ENCODE results near the gene PNMA3.
"Not testable (repeated sequence)": the region's sequence is repeated elsewhere in the genome, so short reads cannot be mapped to it uniquely, and the experiment has no call there.

The PNMA3 gene

DNA sequence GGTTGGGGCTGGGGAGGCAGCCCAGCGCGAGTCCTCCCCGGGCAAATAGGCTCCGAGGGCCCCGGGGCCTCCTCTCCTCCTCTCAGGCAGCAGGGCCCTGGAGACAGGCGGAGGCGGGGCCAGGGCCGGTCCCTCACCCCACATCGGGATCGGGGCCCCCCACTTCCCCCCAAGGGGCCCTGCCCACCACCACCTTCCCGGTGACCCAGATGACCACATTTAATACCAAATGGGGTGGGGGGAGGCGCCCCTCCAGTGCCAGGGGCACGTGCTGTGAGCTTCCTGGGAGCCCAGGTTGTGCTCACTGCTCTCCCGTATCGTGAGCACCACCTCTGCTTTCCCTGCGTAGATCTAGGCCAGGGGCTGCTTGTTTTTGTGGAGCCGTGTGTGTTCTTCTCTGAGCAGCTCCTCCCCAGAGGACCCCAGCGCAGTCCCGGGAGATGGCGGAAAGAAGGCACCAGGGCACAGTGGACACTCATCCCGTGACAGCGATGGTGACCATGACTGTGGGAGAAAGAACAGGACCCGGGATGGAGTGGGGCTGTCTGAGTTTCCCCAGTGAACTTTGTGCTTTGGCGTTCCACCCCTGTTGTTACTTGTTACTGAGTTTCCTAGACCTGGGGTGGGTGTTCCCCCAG, 18.1 kb downstream of the PNMA3 start:
- DNase-seq = no peak

DNA sequence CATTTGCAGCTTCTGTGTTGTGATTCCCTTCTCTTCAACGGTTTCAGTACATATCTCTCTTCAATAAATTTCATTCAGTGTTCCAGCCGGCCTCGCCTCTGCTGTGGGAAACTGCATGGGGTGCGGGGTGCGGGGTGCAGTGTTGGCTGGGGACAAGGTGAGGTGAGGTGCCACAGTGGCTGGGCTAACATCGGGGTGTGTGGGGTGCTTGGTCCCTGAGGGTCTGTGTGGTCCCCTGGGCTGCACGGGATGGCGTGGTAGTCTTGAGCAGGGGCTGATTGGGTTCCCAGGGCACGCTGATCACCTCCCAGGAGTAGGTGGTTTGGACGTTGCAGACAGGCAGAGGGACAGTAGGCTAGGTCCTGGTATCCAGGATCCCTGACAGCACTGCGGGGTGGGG, 18.7 kb downstream of the PNMA3 start:
- DNase-seq = no peak

DNA sequence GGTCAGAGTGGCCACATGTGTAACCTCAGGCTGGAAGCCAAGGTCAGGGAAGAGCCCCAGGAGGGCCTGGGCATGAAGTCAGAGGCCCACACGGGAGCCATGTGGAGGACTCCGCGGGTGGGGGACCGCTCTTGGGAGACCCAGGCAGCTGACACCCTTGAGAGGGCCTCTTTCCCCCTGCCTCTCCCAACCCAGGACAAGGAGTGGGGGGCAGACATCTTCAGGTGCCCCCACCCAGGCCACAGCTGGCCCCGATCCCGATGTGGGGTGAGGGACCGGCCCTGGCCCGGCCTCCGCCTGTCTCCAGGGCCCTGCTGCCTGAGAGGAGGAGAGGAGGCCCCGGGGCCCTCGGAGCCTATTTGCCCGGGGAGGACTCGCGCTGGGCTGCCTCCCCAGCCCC, 19.1 kb downstream of the PNMA3 start:
- no peak for DNase-seq

DNA sequence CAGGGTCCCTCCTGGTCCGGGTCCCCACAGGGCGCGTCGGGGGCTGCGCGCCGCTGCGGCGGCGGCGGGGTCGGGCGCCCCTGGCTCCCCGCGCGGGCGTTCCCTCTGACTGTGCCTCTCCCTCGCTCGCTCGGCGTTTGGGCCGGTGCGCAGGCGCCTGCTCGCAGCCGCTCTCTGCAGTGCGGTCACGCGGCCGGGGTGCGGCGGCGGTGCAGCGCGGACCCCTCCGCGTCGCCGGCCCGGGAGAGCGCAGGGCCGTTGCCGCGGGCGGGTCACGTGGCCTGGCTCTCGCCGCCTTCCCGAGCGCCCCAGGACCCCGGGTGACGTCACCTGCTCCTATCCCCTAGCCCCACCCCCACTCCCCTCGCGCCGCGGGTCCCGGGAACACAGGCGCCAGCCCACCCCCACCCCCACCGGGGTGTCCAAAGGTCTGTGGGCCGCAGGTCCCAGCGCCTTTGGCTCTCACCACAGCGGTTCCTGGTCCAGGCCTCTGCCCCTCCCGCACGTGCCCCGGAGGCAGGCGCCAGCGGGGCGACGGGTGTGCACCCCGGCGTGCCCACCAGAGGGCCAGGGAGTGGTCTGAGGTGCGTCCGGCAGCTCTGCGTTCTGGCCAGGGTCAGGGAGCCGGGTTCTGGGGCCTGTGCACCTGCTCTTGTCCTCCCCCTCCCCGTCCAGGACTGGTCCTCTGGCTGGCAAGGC, 21.3 kb downstream of the PNMA3 start:
- DNase-seq = not testable (repeated sequence)

DNA sequence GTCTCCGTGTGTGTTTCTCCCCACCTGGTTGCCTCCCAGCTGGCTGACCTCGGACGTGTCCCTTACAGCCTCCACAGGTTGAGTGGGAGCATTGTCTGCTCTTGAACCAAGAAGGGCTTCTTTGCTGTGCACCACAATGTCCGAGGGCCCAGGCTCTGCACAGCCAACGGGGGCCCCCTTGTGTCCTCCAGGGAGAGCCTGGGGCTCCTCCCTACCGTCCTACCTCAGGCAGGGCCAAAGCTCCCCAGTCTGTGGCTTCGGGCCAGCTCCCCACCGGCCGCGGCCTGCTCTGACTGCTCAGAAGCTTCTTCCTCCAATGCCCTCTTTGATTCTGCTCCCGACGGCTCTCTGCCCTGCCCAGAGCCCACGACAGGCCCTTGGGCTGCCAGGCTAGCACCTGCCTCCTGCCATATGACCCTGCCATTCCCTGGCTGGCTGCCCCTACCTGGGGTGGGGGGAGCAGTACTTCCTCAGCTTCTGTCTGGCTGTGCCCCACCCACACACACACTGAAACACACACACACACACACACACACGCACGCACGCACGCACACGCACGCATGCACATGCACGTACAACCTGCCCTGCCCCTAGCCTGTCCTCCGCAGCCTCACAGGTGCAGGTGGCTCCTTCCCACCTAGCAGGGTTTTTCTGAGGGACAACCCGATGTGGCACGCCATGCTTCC, 27.1 kb downstream of the PNMA3 start:
- DNase-seq = not testable (repeated sequence)

DNA sequence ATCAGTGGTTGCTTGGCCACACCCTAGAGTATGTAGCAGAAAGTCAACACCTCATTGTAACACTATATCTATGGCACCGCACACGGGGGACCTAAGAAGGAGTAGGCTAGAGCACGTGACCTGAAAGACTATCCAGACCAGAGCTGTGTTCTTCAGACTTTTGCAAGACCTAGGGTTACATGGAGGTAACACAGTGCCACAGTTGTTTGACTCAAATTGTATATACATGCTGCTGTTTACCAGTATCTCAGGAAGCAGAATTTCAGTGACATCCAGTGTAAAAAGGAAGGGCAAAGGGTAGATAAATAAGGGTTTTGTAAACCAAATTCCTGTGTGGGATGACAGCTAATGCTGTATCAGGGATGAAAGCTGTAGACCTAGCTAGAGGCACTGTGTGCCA, 46.1 kb downstream of the PNMA3 start:
- DNase-seq = no peak

DNA sequence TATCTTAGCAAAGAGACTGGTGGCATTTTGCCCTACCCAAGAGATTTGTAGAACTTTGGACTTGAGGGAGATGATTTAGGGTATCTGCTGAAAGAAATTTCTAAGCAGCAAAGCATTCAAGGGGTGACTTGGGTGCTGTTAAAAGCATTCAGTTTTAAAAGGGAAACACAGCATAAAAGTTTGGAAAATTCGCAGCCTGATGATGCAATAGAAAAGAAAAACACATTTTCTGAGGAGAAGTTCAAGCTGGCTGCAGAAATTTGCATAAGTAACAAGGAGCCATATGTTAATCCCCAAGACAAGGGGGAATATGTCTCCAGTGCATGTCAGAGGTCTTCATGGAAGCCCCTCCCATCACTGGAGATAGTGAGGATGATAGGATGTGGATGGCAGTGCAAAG, 48.7 kb downstream of the PNMA3 start:
- DNase-seq = not testable (repeated sequence)

DNA sequence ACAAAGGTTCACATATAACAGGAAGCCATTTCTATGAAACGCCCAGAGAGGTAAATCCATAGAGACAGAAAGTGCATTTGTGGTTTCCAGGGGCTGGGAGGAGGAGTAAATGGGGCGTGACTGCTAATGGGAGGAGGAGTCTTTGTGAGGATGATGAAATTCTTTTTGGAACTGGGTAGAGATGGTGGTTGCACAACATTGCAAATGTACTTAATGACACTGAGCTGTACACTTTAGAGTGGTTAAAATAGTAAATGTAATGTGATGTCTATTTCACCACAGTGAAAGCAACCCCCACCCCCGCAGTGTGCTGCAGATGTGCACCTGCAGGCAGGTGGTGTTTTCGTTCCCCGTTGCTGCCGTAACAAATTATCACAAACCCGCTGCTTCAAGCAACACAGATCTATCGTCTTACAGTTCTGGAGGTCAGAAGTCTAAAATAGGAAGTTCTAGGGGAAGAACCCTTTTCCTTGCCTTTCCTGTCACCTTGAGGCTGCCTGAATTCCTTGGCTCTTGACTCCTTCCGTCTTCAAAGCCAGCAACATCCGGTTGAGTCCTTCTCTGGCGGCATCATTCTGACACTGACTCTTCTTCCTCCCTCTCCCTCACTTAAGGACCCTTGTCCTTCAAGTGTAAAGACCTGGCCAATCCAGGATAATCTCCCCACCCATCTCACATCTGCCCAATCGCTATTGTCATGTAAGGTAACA, 50.0 kb downstream of the PNMA3 start:
- DNase-seq = not testable (repeated sequence)
